Testis (tissue), 3 donors: ENCODE measurements around the gene TMEM44. TPM values are rescaled to one million over a fixed set of nuclear protein-coding genes. Genes with fewer than 3 reads are reported as not detected.

ENCODE experiments used
- DNase-seq: peaks from one replicate; pipeline ENCODE4 v3.0.0-alpha.2; 2019
- H3K27ac ChIP-seq, 2 donors: fragments of 200-600 bp; sonication (generic); one replicate each; pipeline ENCODE4 v1.5.1; 2019
- H3K27me3 ChIP-seq: fragments of 200-600 bp; sonication (generic); one replicate; pipeline ENCODE4 v1.5.1; 2019
- H3K36me3 ChIP-seq: fragments of 200-600 bp; sonication (generic); one replicate; pipeline ENCODE4 v1.5.1; 2017; ENCODE audit warnings: low read depth; ENCODE audit errors: missing control alignments
- H3K4me1 ChIP-seq: fragments of 200-600 bp; sonication (generic); one replicate; pipeline ENCODE4 v1.5.1; 2019
- H3K4me3 ChIP-seq, 2 donors: fragments of 200-600 bp; sonication (generic); one replicate each; pipeline ENCODE4 v1.5.1; 2017 to 2019
- H3K9me3 ChIP-seq: fragments of 200-600 bp; sonication (generic); one replicate; pipeline ENCODE4 v1.5.1; 2017
- POLR2A ChIP-seq: fragments of 450-650 bp; IDR thresholded peaks from one replicate; pipeline ENCODE4 v1.6.1; 2017; ENCODE audit warnings: antibody characterized with exemption, mild to moderate bottlenecking, moderate library complexity
- WGBS, 2 donors: methylation state at CpG; one replicate each; pipeline ENCODE4 v1.1.5; 2018; 5-methylcytosine and 5-hydroxymethylcytosine counted together
- intact Hi-C: fragments of 100-400 bp; cut with DNase I; formaldehyde crosslinking; loops from one replicate; pipeline ENCODE4 v1.15.1; 2023; ENCODE audit warnings: low total_unique reads
- polyA plus RNA-seq: library from polyadenylated mRNA; stranded (reverse); fragments of 350-450 nt; fragmentation: Illumina TruSeq; extraction: RNeasy Lipid Tissue Mini Kit (QIAGEN cat#74804); gene quantifications from one replicate; pipeline ENCODE4 v1.2.3, GENCODE V29; 2014; ENCODE audit warnings: low read depth, low replicate concordance; ENCODE audit not compliant: insufficient read depth
- total RNA-seq, 2 donors: library from RNA; depleted of rRNA; stranded (reverse); fragments of >200 nt; gene quantifications; one replicate each; pipeline ENCODE4 v1.2.3, GENCODE V29; 2016
- TF ChIP-seq, protein P1 (sequence below), 3 experiments: fragments of 450-650 bp in 2 of 3; fragments of 200-600 bp in 1 of 3; sonication (generic) in 1 of 3; IDR thresholded peaks; one replicate each; pipeline ENCODE4 v1.5.1; 2016 to 2019; ENCODE audit warnings: antibody characterized with exemption in 3 of 3, mild to moderate bottlenecking in 2 of 3, moderate library complexity in 1 of 3

The TMEM44 gene
- total and polyA plus RNA-seq, 3 donors from 2014 or later: 6.8 to 14.9 (median 10.7) TPM

DNA sequence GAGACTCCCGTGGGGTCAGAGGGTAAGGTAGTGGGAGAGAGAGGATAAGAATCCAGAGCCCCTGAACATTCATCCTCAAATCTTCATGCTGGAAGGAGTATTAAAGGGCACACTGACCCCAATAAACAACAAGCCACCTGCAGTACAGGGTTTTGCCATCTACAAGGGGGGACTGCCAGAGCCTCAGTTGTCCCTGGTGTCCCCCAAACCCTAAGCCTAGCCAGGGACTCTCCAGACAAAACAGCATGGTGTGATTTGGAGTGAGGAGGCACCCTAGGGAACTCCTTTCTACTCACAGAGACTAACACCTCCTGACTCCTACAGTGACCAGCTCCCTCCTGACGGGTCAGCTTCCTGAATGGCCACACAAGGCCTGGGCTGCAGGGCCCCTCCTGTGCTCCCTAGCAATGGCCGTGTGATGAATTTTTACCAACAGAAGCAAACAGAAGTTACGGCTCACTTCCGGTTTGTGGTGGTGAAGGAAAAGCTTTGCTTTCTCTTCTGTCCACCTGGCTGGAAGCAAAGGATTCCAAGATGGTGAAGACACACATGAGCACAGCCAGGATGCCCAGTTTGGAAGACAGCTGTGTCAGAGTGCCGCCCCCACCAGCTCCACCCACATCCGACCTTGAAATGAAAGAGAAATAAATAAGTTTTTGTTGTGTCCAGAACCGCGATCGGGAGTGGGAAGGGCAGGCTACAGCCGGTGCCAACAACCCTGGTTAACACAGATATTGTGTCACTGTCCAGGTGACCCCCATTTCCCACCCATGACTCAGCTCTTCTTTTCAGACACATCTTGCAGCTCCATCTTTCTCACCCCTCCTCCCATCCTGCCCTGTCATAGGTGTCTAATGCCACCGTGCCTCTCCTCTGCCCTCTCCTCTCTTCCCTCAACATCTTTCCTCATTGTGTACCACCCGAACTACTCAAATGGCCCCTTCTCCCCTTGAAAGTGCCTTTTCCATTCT, 76.8 kb downstream of the TMEM44 start:
- H3K4me3 ChIP-seq: no peak overlapping the region
- peaks cover 7% of the 10 kb centered on the region for H3K4me1 ChIP-seq
- intact Hi-C loops: no loop called here
- H3K27ac ChIP-seq: no peak overlapping the region
- 47 to 56% methylated on average over 11 to 13 of the region's 13 CpGs for WGBS, 2 donors
- no peaks in the 10 kb centered on the region for H3K36me3 ChIP-seq
- H3K27me3 ChIP-seq: no peaks in the 10 kb centered on the region
- TF ChIP-seq, protein P1, sequence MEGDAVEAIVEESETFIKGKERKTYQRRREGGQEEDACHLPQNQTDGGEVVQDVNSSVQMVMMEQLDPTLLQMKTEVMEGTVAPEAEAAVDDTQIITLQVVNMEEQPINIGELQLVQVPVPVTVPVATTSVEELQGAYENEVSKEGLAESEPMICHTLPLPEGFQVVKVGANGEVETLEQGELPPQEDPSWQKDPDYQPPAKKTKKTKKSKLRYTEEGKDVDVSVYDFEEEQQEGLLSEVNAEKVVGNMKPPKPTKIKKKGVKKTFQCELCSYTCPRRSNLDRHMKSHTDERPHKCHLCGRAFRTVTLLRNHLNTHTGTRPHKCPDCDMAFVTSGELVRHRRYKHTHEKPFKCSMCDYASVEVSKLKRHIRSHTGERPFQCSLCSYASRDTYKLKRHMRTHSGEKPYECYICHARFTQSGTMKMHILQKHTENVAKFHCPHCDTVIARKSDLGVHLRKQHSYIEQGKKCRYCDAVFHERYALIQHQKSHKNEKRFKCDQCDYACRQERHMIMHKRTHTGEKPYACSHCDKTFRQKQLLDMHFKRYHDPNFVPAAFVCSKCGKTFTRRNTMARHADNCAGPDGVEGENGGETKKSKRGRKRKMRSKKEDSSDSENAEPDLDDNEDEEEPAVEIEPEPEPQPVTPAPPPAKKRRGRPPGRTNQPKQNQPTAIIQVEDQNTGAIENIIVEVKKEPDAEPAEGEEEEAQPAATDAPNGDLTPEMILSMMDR (IDR thresholded peaks at IDR 0.05): no peak
- no peak for TF ChIP-seq POLR2A
- peak; percentile 30 for DNase-seq
- no peaks in the 10 kb centered on the region for H3K9me3 ChIP-seq

- intact Hi-C loops: no loop called here
Observed at GRCh38 chr3:194555175-194556062, 77.8 kb downstream of the TMEM44 start.

GRCh38 chr3:194554473-194555123, 78.6 kb downstream of the TMEM44 start:
- no peak overlapping the region for H3K27ac ChIP-seq
- no peak overlapping the region for H3K4me3 ChIP-seq
- WGBS, 2 donors: 64 to 66% methylated on average over 10 of the region's 10 CpGs
- H3K4me1 ChIP-seq: peaks cover 7% of the 10 kb centered on the region
- intact Hi-C loops: no loop called here
- TF ChIP-seq, protein P1 (IDR thresholded peaks at IDR 0.05): no peak
- no peak for TF ChIP-seq POLR2A
- no peaks in the 10 kb centered on the region for H3K27me3 ChIP-seq
- no peaks in the 10 kb centered on the region for H3K36me3 ChIP-seq
- H3K9me3 ChIP-seq: no peaks in the 10 kb centered on the region
- no peak for DNase-seq

More at GRCh38 chr3:194555175-194556062, 77.8 kb downstream of the TMEM44 start:
- TF ChIP-seq, protein P1 (IDR thresholded peaks at IDR 0.05): no peak
- TF ChIP-seq POLR2A: no peak
- Histone ChIP-seq H3K4me1 (peaks cover 7% of the 10 kb centered on the region), H3K27ac (no peak overlapping the region), H3K4me3 (no peak overlapping the region), H3K27me3 (no peaks in the 10 kb centered on the region), H3K9me3 (no peaks in the 10 kb centered on the region), H3K36me3 (no peaks in the 10 kb centered on the region)
- WGBS, 2 donors: 80 to 87% methylated on average over 11 to 15 of the region's 15 CpGs
- DNase-seq: no peak

DNA sequence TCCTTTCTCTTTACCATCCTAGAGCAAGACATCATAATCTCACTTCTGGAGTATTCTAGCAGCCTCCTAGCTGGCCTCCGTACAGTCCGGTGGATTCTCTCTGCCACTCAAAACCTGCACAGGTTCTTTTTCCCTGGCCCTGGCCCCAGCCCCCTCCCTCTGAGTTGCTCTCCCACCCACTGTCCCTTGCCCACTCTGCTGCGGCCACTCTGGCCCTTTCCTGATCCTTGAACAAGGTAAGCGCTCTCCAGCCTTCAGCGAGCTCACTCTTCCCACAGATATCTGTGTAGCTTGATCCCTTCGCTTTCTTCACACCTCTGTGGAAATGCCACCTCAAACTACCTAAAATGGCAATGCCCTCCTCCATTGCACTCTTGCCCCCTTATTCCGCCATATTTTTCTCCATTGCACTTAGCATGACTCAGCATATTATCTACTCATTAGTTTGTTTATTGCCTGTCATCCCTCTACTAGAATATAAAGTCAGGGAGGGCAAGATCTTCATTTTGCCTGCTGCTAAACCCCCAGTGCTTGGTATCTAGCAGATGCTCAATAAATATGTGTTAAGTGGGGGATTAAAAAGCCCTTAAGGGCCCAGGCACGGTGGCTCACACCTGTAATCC, 80.8 kb downstream of the TMEM44 start:
- H3K27me3 ChIP-seq: no peaks in the 10 kb centered on the region
- peaks cover 7% of the 10 kb centered on the region for H3K4me1 ChIP-seq
- no peak overlapping the region for H3K27ac ChIP-seq
- WGBS, 2 donors: 95 to 96% methylated on average over 8 of the region's 8 CpGs
- TF ChIP-seq, protein P1 (IDR thresholded peaks at IDR 0.05): no peak
- TF ChIP-seq POLR2A: no peak
- intact Hi-C loops: no loop called here
- H3K36me3 ChIP-seq: no peaks in the 10 kb centered on the region
- DNase-seq: no peak
- no peaks in the 10 kb centered on the region for H3K9me3 ChIP-seq
- H3K4me3 ChIP-seq: no peak overlapping the region
